Sigmoid colon (tissue), 4 donors: ENCODE data around the gene C1QL2.

Experiments
- CTCF ChIP-seq, 4 experiments: fragments of 450-650 bp in 3 of 4; fragments of 200-600 bp in 1 of 4; IDR thresholded peaks; one replicate each; pipeline ENCODE4 v1.5.1; 2016 to 2019; ENCODE audit warnings: antibody characterized with exemption in 4 of 4, mild to moderate bottlenecking in 3 of 4, moderate library complexity in 2 of 4
- EP300 ChIP-seq, 4 donors: sonication (generic); formaldehyde crosslinking; IDR thresholded peaks; one replicate each; pipeline ENCODE4 v1.6.1; 2017; ENCODE audit warnings: antibody characterized with exemption in 4 of 4
- POLR2A ChIP-seq, 2 donors: fragments of 450-650 bp; IDR thresholded peaks; one replicate each; pipeline ENCODE4 v1.6.1; 2016; ENCODE audit warnings: antibody characterized with exemption in 2 of 2, mild to moderate bottlenecking in 2 of 2, moderate library complexity in 2 of 2
- POLR2AphosphoS5 ChIP-seq, 4 donors: sonication (generic); formaldehyde crosslinking; IDR thresholded peaks; one replicate each; pipeline ENCODE4 v1.6.1; 2017; ENCODE audit warnings: antibody characterized with exemption in 4 of 4

- no peak for TF ChIP-seq CTCF (IDR thresholded peaks at IDR 0.05)
- TF ChIP-seq EP300 (IDR thresholded peaks at IDR 0.05), result no peak
- TF ChIP-seq POLR2AphosphoS5 (IDR thresholded peaks at IDR 0.05), result no peak
- TF ChIP-seq POLR2A (IDR thresholded peaks at IDR 0.05), result no peak
Observed at GRCh38 chr2:119178776-119179175, 20.2 kb upstream of the C1QL2 start.
